Adrenal gland (tissue), 12 donors: ENCODE measurements around the gene PGR. TPM values are rescaled to one million over a fixed set of nuclear protein-coding genes. Genes with fewer than 3 reads are reported as not detected.

ENCODE experiments used
- DNase-seq, 7 donors: peaks; one replicate each; pipeline ENCODE4 v3.0.0-alpha.2; 2019 to 2020
- H3K27ac ChIP-seq, 5 donors: fragments of 200-600 bp; sonication (generic) in 4 of 5; 1 replicate in 3 of 5; 2 replicates in 2 of 5; pipeline versions ENCODE4 v1.5.1 to v1.8.0; 2016 to 2020; ENCODE audit warnings: mild to moderate bottlenecking in 1 of 5
- H3K27me3 ChIP-seq: fragments of 200-600 bp; 2 replicates; pipeline ENCODE4 v1.8.0; 2021
- H3K36me3 ChIP-seq, 2 donors: fragments of 200-600 bp; replicated peaks in 1 of 2; 1 replicate in 1 of 2; 2 replicates in 1 of 2; pipeline versions ENCODE4 v1.5.1 to v1.8.0; 2018 to 2022
- H3K4me1 ChIP-seq, 2 donors: fragments of 200-600 bp; replicated peaks in 1 of 2; 1 replicate in 1 of 2; 2 replicates in 1 of 2; pipeline versions ENCODE4 v1.5.1 to v1.8.0; 2018 to 2021
- H3K4me3 ChIP-seq, 4 donors: fragments of 200-600 bp; sonication (generic) in 3 of 4; one replicate each; pipeline ENCODE4 v1.5.1; 2016 to 2018
- H3K9me3 ChIP-seq, 3 donors: fragments of 200-600 bp; sonication (generic) in 1 of 3; replicated peaks in 1 of 3; 1 replicate in 2 of 3; 2 replicates in 1 of 3; pipeline versions ENCODE4 v1.5.1 to v1.8.0; 2016 to 2021
- CTCF ChIP-seq, 6 experiments: fragments of 450-650 bp in 4 of 6; fragments of 200-600 bp in 2 of 6; sonication (generic) in 1 of 6; IDR thresholded peaks; 1 replicate in 5 of 6; 2 replicates in 1 of 6; pipeline versions ENCODE4 v1.5.1 to v1.8.0; 2016 to 2021; ENCODE audit warnings: antibody characterized with exemption in 6 of 6, mild to moderate bottlenecking in 2 of 6, moderate library complexity in 1 of 6
- POLR2A ChIP-seq, 2 donors: fragments of 450-650 bp; IDR thresholded peaks; one replicate each; pipeline ENCODE4 v1.6.1; 2017; ENCODE audit warnings: antibody characterized with exemption in 2 of 2, mild to moderate bottlenecking in 2 of 2, moderate library complexity in 1 of 2
- WGBS, 4 donors: extraction: QIAGEN DNeasy Blood & Tissue Kit in 2 of 4; methylation state at CpG; one replicate each; pipeline versions ENCODE4 v1.1.5 to v1.1.7; 2013 to 2017; 5-methylcytosine and 5-hydroxymethylcytosine counted together
- intact Hi-C, 2 donors: fragments of 100-400 bp; cut with DNase I; formaldehyde crosslinking; loops; one replicate each; pipeline versions ENCODE4 v1.14.1 to v1.15.0; 2022 to 2023
- polyA plus RNA-seq, 3 donors: library from polyadenylated mRNA; stranded (reverse); fragments of 200-250 nt in 2 of 3; fragments of 350-450 nt in 1 of 3; fragmentation: Illumina TruSeq in 1 of 3; extraction: RNeasy Lipid Tissue Mini Kit (QIAGEN cat#74804) in 1 of 3; gene quantifications; one replicate each; pipeline ENCODE4 v1.2.3, GENCODE V29; 2013 to 2014
- total RNA-seq, 9 donors: library from RNA; depleted of rRNA in 4 of 9; stranded (reverse); fragments of >200 nt in 4 of 9; fragments of 120-200 nt in 1 of 9; fragmentation: NEBNext Ultra II Directional in 1 of 9; extraction: Animal tissue kit (Norgen Biotek cat#: 25700) in 1 of 9; gene quantifications; one replicate each; pipeline versions ENCODE4 v1.1.0 to v1.2.4, GENCODE V29; 2013 to 2023
- donor health status: healthy with polysubstance abuse.
- donor health status: Bipolar disorder and iron deficiency.
- donor health status: DM: yes; HTN: yes; CAD: no.
- donor health status: DM: no; HTN: no; CAD: no.
- donor health status: DM: no; HTN: no; CAD: no.
- donor health status: DM: yes; HTN: yes; CAD: no.

Gene PGR
- total and polyA plus RNA-seq, 12 donors = 0.24 to 17.3 (median 3.3) TPM

GRCh38 chr11:100994966-100995365 lies 134.6 kb downstream of the PGR start:
- no peak overlapping the region for H3K4me3 ChIP-seq
- WGBS, 4 donors = 91 to 97% (median 96%) methylated on average over 2 of the region's 2 CpGs

GRCh38 chr11:100991541-100991940 lies 138.1 kb downstream of the PGR start:
- Histone ChIP-seq H3K27me3 (no peaks in the 10 kb centered on the region), H3K4me1 (no peaks in the 10 kb centered on the region), H3K36me3 (no peaks in the 10 kb centered on the region), H3K9me3 (no peaks in the 10 kb centered on the region), H3K27ac (no peak overlapping the region), H3K4me3 (no peak overlapping the region)
- TF ChIP-seq POLR2A (IDR thresholded peaks at IDR 0.05) (no peak), CTCF (IDR thresholded peaks at IDR 0.05) (no peak)
- 77 to 82% (median 79%) methylated on average over 2 of the region's 2 CpGs for WGBS, 4 donors
- intact Hi-C loops = no loop called here
- DNase-seq = no peak

More at GRCh38 chr11:100994966-100995365, 134.6 kb downstream of the PGR start:
- H3K27me3 ChIP-seq = no peaks in the 10 kb centered on the region
- H3K9me3 ChIP-seq = no peaks in the 10 kb centered on the region
- intact Hi-C loops = no loop called here
- no peak for DNase-seq
- H3K4me1 ChIP-seq = no peaks in the 10 kb centered on the region
- H3K36me3 ChIP-seq = no peaks in the 10 kb centered on the region
- no peak for TF ChIP-seq CTCF (IDR thresholded peaks at IDR 0.05)
- TF ChIP-seq POLR2A (IDR thresholded peaks at IDR 0.05) = no peak
- no peak overlapping the region for H3K27ac ChIP-seq

GRCh38 chr11:100990931-100991330 lies 138.7 kb downstream of the PGR start:
- Histone ChIP-seq H3K9me3 (no peaks in the 10 kb centered on the region), H3K27ac (no peak overlapping the region), H3K36me3 (no peaks in the 10 kb centered on the region), H3K27me3 (no peaks in the 10 kb centered on the region), H3K4me3 (no peak overlapping the region), H3K4me1 (no peaks in the 10 kb centered on the region)
- WGBS, 4 donors = 88 to 100% (median 96%) methylated on average over 1 of the region's 1 CpG
- TF ChIP-seq CTCF (IDR thresholded peaks at IDR 0.05) (no peak), POLR2A (IDR thresholded peaks at IDR 0.05) (no peak)
- DNase-seq = no peak
- intact Hi-C loops = no loop called here

- no peak overlapping the region for H3K4me3 ChIP-seq
- WGBS, 4 donors = 89 to 90% (median 89%) methylated on average over 3 of the region's 3 CpGs
- no peaks in the 10 kb centered on the region for H3K9me3 ChIP-seq
- no peak overlapping the region for H3K27ac ChIP-seq
- TF ChIP-seq POLR2A (IDR thresholded peaks at IDR 0.05) = no peak
- no peak for TF ChIP-seq CTCF (IDR thresholded peaks at IDR 0.05)
- H3K36me3 ChIP-seq = no peaks in the 10 kb centered on the region
- intact Hi-C loops = no loop called here
- no peaks in the 10 kb centered on the region for H3K27me3 ChIP-seq
- no peak for DNase-seq
- H3K4me1 ChIP-seq = no peaks in the 10 kb centered on the region
These were observed 144.9 kb downstream of the PGR start for GRCh38 chr11:100984668-100985067.
